Measurements from ENCODE around the gene KAZN. TPM values are rescaled to one million over a fixed set of nuclear protein-coding genes. Genes with fewer than 3 reads are reported as not detected.

Gene KAZN
- total RNA-seq, 3 donors from 2014 or later: 12.2 to 16.4 (median 16.2) TPM

- H3K27ac ChIP-seq: no peak overlapping the region
- H3K4me3 ChIP-seq: no peak overlapping the region
- no peak for DNase-seq (ENCODE audit: low spot score in 2 of 2)
- no peak for TF ChIP-seq POLR2A (IDR thresholded peaks at IDR 0.05)
- H3K4me1 ChIP-seq: no peaks in the 10 kb centered on the region
- H3K27me3 ChIP-seq: no peaks in the 10 kb centered on the region
- peaks cover 13 to 21% of the 10 kb centered on the region in 2 donors for H3K9me3 ChIP-seq
- intact Hi-C loops (cut with DNase I; ENCODE audit: low total_unique reads): no loop called here
- no peaks in the 10 kb centered on the region for H3K36me3 ChIP-seq
Observed at GRCh38 chr1:14806772-14807171, 208.3 kb downstream of the KAZN start.

GRCh38 chr1:14808768-14809167 is 210.3 kb downstream of the KAZN start:
- H3K27me3 ChIP-seq: no peaks in the 10 kb centered on the region
- intact Hi-C loops (cut with DNase I; ENCODE audit: low total_unique reads): no loop called here
- H3K4me3 ChIP-seq: no peak overlapping the region
- TF ChIP-seq POLR2A (IDR thresholded peaks at IDR 0.05) (no peak), POLR2AphosphoS5 (IDR thresholded peaks at IDR 0.05) (no peak)
- TF ChIP-seq, protein P1, sequence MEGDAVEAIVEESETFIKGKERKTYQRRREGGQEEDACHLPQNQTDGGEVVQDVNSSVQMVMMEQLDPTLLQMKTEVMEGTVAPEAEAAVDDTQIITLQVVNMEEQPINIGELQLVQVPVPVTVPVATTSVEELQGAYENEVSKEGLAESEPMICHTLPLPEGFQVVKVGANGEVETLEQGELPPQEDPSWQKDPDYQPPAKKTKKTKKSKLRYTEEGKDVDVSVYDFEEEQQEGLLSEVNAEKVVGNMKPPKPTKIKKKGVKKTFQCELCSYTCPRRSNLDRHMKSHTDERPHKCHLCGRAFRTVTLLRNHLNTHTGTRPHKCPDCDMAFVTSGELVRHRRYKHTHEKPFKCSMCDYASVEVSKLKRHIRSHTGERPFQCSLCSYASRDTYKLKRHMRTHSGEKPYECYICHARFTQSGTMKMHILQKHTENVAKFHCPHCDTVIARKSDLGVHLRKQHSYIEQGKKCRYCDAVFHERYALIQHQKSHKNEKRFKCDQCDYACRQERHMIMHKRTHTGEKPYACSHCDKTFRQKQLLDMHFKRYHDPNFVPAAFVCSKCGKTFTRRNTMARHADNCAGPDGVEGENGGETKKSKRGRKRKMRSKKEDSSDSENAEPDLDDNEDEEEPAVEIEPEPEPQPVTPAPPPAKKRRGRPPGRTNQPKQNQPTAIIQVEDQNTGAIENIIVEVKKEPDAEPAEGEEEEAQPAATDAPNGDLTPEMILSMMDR (IDR thresholded peaks at IDR 0.05): no peak
- H3K9me3 ChIP-seq: peaks cover 13 to 21% of the 10 kb centered on the region in 2 donors
- no peaks in the 10 kb centered on the region for H3K4me1 ChIP-seq
- DNase-seq (ENCODE audit: low spot score in 2 of 2): no peak
- H3K27ac ChIP-seq: no peak overlapping the region
- no peaks in the 10 kb centered on the region for H3K36me3 ChIP-seq

- intact Hi-C loops (cut with DNase I; ENCODE audit: low total_unique reads): no loop called here
- Histone ChIP-seq H3K27me3 (no peaks in the 10 kb centered on the region), H3K27ac (peak overlapping the region in 1 of 2 donors; percentile 32), H3K9me3 (peaks cover 13 to 21% of the 10 kb centered on the region in 2 donors), H3K36me3 (no peaks in the 10 kb centered on the region), H3K4me1 (no peaks in the 10 kb centered on the region), H3K4me3 (no peak overlapping the region)
- DNase-seq (ENCODE audit: low spot score in 2 of 2): no peak
- TF ChIP-seq POLR2A (IDR thresholded peaks at IDR 0.05): no peak
- TF ChIP-seq, protein P1 (IDR thresholded peaks at IDR 0.05): no peak
- TF ChIP-seq POLR2AphosphoS5 (IDR thresholded peaks at IDR 0.05): no peak
Observed at GRCh38 chr1:14809191-14809981, 210.9 kb downstream of the KAZN start.

- Histone ChIP-seq H3K4me3 (no peak overlapping the region), H3K27me3 (no peaks in the 10 kb centered on the region), H3K4me1 (no peaks in the 10 kb centered on the region), H3K9me3 (peaks cover 13 to 21% of the 10 kb centered on the region in 2 donors), H3K27ac (peak overlapping the region in 1 of 2 donors; percentile 76), H3K36me3 (no peaks in the 10 kb centered on the region)
- intact Hi-C loops (cut with DNase I; ENCODE audit: low total_unique reads): no loop called here
- no peak for DNase-seq (ENCODE audit: low spot score in 2 of 2)
- TF ChIP-seq POLR2A (IDR thresholded peaks at IDR 0.05): no peak
- no peak for TF ChIP-seq POLR2AphosphoS5 (IDR thresholded peaks at IDR 0.05)
- TF ChIP-seq, protein P1 (IDR thresholded peaks at IDR 0.05): no peak
Observed at GRCh38 chr1:14810595-14811361, 212.3 kb downstream of the KAZN start.

GRCh38 chr1:14811573-14811972 is 213.1 kb downstream of the KAZN start:
- Histone ChIP-seq H3K27me3 (no peaks in the 10 kb centered on the region), H3K9me3 (peaks cover 8 to 14% of the 10 kb centered on the region in 2 donors), H3K36me3 (no peaks in the 10 kb centered on the region), H3K4me1 (no peaks in the 10 kb centered on the region), H3K27ac (no peak overlapping the region), H3K4me3 (no peak overlapping the region)
- no peak for DNase-seq (ENCODE audit: low spot score in 2 of 2)
- intact Hi-C loops (cut with DNase I; ENCODE audit: low total_unique reads): no loop called here
- TF ChIP-seq POLR2A (IDR thresholded peaks at IDR 0.05): no peak
- TF ChIP-seq, protein P1 (IDR thresholded peaks at IDR 0.05): no peak
- TF ChIP-seq POLR2AphosphoS5 (IDR thresholded peaks at IDR 0.05): no peak
